KMS-11 (cell line): ENCODE data around the gene AQP1.

Source experiments
- H2AFZ ChIP-seq: fragments of 200-600 bp; sonication (generic); 2 replicates; pipeline ENCODE4 v1.6.1; 2016; ENCODE audit warnings: antibody characterized with exemption, mixed run types, low read depth
- H3K27ac ChIP-seq: fragments of 200-600 bp; sonication (generic); 2 replicates; pipeline ENCODE4 v1.6.1; 2016; ENCODE audit warnings: mild to moderate bottlenecking, mixed run types
- H3K27me3 ChIP-seq: fragments of 200-600 bp; sonication (generic); 2 replicates; pipeline ENCODE4 v1.6.1; 2017; ENCODE audit warnings: mild to moderate bottlenecking, low read depth, mixed run types, moderate library complexity; ENCODE audit not compliant: insufficient read depth
- H3K36me3 ChIP-seq: fragments of 200-600 bp; sonication (generic); 2 replicates; pipeline ENCODE4 v1.6.1; 2017; ENCODE audit warnings: mild to moderate bottlenecking, mixed run types; ENCODE audit not compliant: insufficient read depth
- H3K4me1 ChIP-seq: fragments of 200-600 bp; sonication (generic); 2 replicates; pipeline ENCODE4 v1.6.1; 2016; ENCODE audit warnings: mild to moderate bottlenecking, low read depth, mixed run types; ENCODE audit not compliant: poor library complexity, severe bottlenecking
- H3K4me2 ChIP-seq: fragments of 200-600 bp; sonication (generic); 2 replicates; pipeline ENCODE4 v1.7.0; 2016; ENCODE audit warnings: mild to moderate bottlenecking, mixed run types
- H3K4me3 ChIP-seq: fragments of 200-600 bp; sonication (generic); IDR thresholded peaks from 2 replicates; pipeline ENCODE4 v1.6.1; 2017; ENCODE audit warnings: low read depth, low read length, mixed read lengths; ENCODE audit not compliant: insufficient read depth
- H3K79me2 ChIP-seq: fragments of 200-600 bp; sonication (generic); 2 replicates; pipeline ENCODE4 v1.6.1; 2016; ENCODE audit warnings: low read depth, mixed run types; ENCODE audit not compliant: insufficient read depth
- H3K9ac ChIP-seq: fragments of 200-600 bp; sonication (generic); 2 replicates; pipeline ENCODE4 v1.6.1; 2016; ENCODE audit warnings: mild to moderate bottlenecking, mixed run types
- H4K20me1 ChIP-seq: fragments of 200-600 bp; sonication (generic); 2 replicates; pipeline ENCODE4 v1.6.1; 2016; ENCODE audit warnings: mild to moderate bottlenecking, mixed run types; ENCODE audit not compliant: insufficient read depth
- CTCF ChIP-seq: fragments of 200-600 bp; sonication (generic); conservative IDR thresholded peaks from 2 replicates; pipeline ENCODE4 v1.6.1; 2017; ENCODE audit warnings: low read depth, mild to moderate bottlenecking, antibody characterized with exemption, low read length, moderate library complexity, mixed read lengths

AQP1 gene

GRCh38 chr7:30911561-30911969 is at the start of gene AQP1:
Gene AQP1 (plus strand): TSS chr7:30911853. CDS start chr7:30911910, 57 bp downstream.
- H2AFZ ChIP-seq: no peak within 1 kb of the TSS
- no peak within 1 kb of the TSS for H3K4me3 ChIP-seq
- no peak within 1 kb of the TSS for H3K9ac ChIP-seq
- no peaks in the 10 kb centered on the region for H4K20me1 ChIP-seq
- no peak within 1 kb of the TSS for H3K4me2 ChIP-seq
- H3K27ac ChIP-seq: no peak within 1 kb of the TSS
- no peaks in the 10 kb centered on the region for H3K4me1 ChIP-seq
- no peak for TF ChIP-seq CTCF
- no peaks in the 10 kb centered on the region for H3K36me3 ChIP-seq
- no peaks in the 10 kb centered on the region for H3K27me3 ChIP-seq
- H3K79me2 ChIP-seq: no peaks in the 10 kb centered on the region

- no peaks in the 10 kb centered on the region for H3K4me1 ChIP-seq
- no peaks in the 10 kb centered on the region for H3K27me3 ChIP-seq
- no peak overlapping the region for H3K27ac ChIP-seq
- no peak for TF ChIP-seq CTCF
- H3K9ac ChIP-seq: no peak overlapping the region
- H4K20me1 ChIP-seq: no peaks in the 10 kb centered on the region
- H3K4me3 ChIP-seq: no peak overlapping the region
- H3K79me2 ChIP-seq: no peaks in the 10 kb centered on the region
- H2AFZ ChIP-seq: no peak overlapping the region
- no peak overlapping the region for H3K4me2 ChIP-seq
- H3K36me3 ChIP-seq: no peaks in the 10 kb centered on the region
Measured at GRCh38 chr7:30862995-30863705, 48.5 kb upstream of the AQP1 start.

- Histone ChIP-seq H2AFZ (no peak overlapping the region), H3K27me3 (no peaks in the 10 kb centered on the region), H3K36me3 (no peaks in the 10 kb centered on the region), H4K20me1 (no peaks in the 10 kb centered on the region), H3K4me1 (no peaks in the 10 kb centered on the region), H3K4me2 (no peak overlapping the region), H3K27ac (no peak overlapping the region), H3K4me3 (no peak overlapping the region), H3K79me2 (no peaks in the 10 kb centered on the region), H3K9ac (no peak overlapping the region)
- TF ChIP-seq CTCF: no peak
Measured at GRCh38 chr7:30863706-30864035, 48.0 kb upstream of the AQP1 start.

- Histone ChIP-seq H3K36me3 (no peaks in the 10 kb centered on the region), H3K4me2 (no peak overlapping the region), H3K27me3 (no peaks in the 10 kb centered on the region), H3K9ac (no peak overlapping the region), H3K4me3 (no peak overlapping the region), H3K27ac (no peak overlapping the region), H4K20me1 (no peaks in the 10 kb centered on the region), H3K79me2 (no peaks in the 10 kb centered on the region), H3K4me1 (no peaks in the 10 kb centered on the region), H2AFZ (no peak overlapping the region)
- TF ChIP-seq CTCF: no peak
Measured at GRCh38 chr7:30864101-30864500, 47.6 kb upstream of the AQP1 start.
